GM19099 (cell line): ENCODE measurements around the gene FAM171A1.

Experiments used
- POLR2A ChIP-seq: IDR thresholded peaks from 3 replicates; pipeline ENCODE4 v1.6.1; 2011; ENCODE audit warnings: low read depth; ENCODE audit not compliant: insufficient read length; ENCODE audit errors: extremely low read depth

The FAM171A1 gene

GRCh38 chr10:15168786-15169554 is 202.1 kb downstream of the FAM171A1 start:
- peak; percentile 18 for TF ChIP-seq POLR2A

DNA sequence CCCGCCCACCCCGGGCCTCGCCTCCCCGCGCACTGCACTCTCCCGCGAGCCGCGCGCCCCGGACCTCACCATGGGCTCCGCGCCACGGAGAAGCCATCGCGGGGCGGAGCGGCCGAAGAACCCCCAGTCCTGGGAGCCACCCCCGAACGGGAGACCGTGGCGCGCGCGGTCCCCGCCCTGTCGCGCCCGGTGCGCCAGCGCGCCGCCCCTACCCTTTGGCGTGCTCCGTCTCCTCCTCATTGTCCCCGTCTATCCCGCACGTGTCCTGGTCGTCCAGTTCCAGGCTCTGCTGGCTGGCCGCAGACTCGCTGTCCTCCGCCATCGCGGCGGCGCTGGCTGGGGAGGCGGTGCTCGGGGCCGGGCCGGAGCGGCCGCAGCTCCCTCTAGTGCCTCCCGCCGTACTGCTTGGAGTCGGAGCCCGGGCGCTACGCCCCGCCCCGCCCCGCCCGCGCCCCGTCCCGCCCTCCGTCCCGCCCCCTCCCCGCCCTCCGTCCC is 202.8 kb downstream of the FAM171A1 start, which contains the start of gene NMT2:
Gene NMT2 (minus strand): TSS at position 403 of the 495 bp plus-strand sequence. CDS start 81 bp downstream, at position 322.
- TF ChIP-seq POLR2A = peak; percentile 76

DNA sequence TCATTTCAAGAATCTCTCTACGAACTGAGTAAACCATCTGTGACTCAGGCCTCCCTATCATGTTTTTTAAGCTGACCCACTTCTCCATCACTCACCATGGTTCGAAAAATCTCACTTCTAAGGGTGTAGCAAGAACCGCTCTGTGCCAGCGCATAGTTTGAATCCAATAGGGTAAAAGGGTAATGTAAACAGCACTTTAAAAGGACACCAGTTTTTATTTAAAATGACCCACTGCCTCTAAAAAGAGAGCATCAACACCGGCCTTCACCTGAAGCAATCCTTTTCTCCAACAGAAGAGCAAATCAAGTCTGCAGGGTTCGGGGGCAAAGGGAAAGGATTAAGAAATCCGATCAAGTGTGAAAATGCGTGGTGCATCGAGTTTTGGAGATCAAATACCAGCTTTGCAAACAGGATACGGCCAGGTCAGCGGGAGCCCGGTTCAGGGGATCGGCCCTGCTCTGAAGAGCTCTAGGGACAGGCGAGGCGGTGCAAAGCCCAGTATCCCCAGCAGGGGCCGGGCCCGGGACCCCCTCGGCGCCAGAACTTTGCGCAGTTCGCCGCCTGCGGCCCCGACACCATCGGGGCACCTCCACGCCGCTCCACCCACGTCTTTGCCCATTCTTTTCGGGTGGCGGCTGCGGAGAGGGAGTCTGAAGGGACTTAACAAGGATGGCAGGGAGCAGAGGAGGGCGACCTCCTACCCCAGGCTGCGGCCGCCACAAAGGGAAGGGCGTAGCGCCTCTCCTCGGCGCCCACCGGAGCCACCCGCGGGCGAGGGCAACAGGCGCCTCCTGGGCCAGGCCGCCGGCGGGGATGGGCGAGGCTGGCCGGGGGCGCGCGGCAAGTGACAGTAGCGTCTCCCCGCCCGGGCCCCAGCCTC is 203.4 kb downstream of the FAM171A1 start:
- TF ChIP-seq POLR2A = no peak

DNA sequence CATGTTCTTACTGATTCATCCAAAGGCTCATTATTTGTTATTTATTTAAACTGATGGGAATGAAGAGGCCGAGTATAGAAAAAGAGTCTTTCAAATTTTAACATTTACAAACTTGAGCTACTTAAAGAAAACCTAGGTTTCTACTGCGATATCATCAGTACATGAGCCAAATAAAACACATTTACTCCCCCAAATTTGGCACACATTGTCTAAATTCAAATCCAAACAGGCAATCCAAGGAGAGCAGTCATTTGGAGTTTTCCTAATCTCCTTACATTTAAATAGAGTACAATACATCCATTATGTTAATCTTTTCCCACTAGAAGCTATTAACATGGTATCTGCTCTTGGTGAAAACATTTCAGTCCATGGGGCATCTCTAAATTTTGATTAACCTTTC is 204.8 kb downstream of the FAM171A1 start:
- TF ChIP-seq POLR2A = no peak

GRCh38 chr10:15163253-15163828 is 207.7 kb downstream of the FAM171A1 start:
- TF ChIP-seq POLR2A = no peak
